GM23248 (cell line): ENCODE results near the gene NHS.

ENCODE experiments used
- EZH2 ChIP-seq: fragments of 200-600 bp; sonication (generic); IDR thresholded peaks from 2 replicates; pipeline ENCODE4 v1.6.1; 2018; ENCODE audit warnings: antibody characterized with exemption, mild to moderate bottlenecking; ENCODE audit not compliant: insufficient read depth, poor library complexity, severe bottlenecking
- EZH2phosphoT487 ChIP-seq: fragments of 200-600 bp; sonication (generic); IDR thresholded peaks from 2 replicates; pipeline ENCODE4 v1.6.1; 2018; ENCODE audit warnings: antibody characterized with exemption, moderate library complexity, mild to moderate bottlenecking, low read depth; ENCODE audit not compliant: insufficient read depth

- TF ChIP-seq EZH2phosphoT487 (no peak), EZH2 (no peak)
These were observed 78.8 kb downstream of the NHS start for GRCh38 chrX:17453788-17454187.
